Medulla oblongata (tissue), 1 donor: ENCODE data around the gene FNDC8.
"Not testable (repeated sequence)": the region's sequence is repeated elsewhere in the genome, so short reads cannot be mapped to it uniquely, and the experiment has no call there.

Experiments used
- DNase-seq: peaks from one replicate; pipeline ENCODE4 v3.0.0-alpha.2; 2015; ENCODE audit errors: extremely low spot score

FNDC8 gene

GRCh38 chr17:35095741-35096140, 25.7 kb upstream of the FNDC8 start:
- DNase-seq = no peak

GRCh38 chr17:35097776-35098175, 23.6 kb upstream of the FNDC8 start:
- DNase-seq = no peak

GRCh38 chr17:35099908-35100307, 21.5 kb upstream of the FNDC8 start:
- no peak for DNase-seq

GRCh38 chr17:35101036-35101435, 20.4 kb upstream of the FNDC8 start:
- DNase-seq = no peak

- DNase-seq = no peak
Measured at GRCh38 chr17:35101725-35102124, 19.7 kb upstream of the FNDC8 start.

- DNase-seq = no peak
Measured at GRCh38 chr17:35103271-35103670, 18.1 kb upstream of the FNDC8 start.

GRCh38 chr17:35104844-35105450, 16.5 kb upstream of the FNDC8 start:
- no peak for DNase-seq

- DNase-seq = not testable (repeated sequence)
Measured at GRCh38 chr17:35110791-35111190, 10.6 kb upstream of the FNDC8 start.

GRCh38 chr17:35116845-35117244, 4.6 kb upstream of the FNDC8 start:
- no peak for DNase-seq

- peak; percentile 24 for DNase-seq
Measured at GRCh38 chr17:35117984-35118383, 3.4 kb upstream of the FNDC8 start.

GRCh38 chr17:35119370-35120165, 1.8 kb upstream of the FNDC8 start, which contains the start of gene RAD51D:
RAD51D (minus strand) TSS chr17:35119860; CDS start chr17:35119613, 247 bp downstream.
- DNase-seq = peak; percentile 70

GRCh38 chr17:35127751-35128514, 6.5 kb downstream of the FNDC8 start:
- no peak for DNase-seq

- no peak for DNase-seq
Measured at GRCh38 chr17:35129154-35129972, 7.9 kb downstream of the FNDC8 start.

GRCh38 chr17:35129973-35130351, 8.5 kb downstream of the FNDC8 start:
- no peak for DNase-seq

- DNase-seq = no peak
Measured at GRCh38 chr17:35130392-35130791, 9.0 kb downstream of the FNDC8 start.

- DNase-seq = no peak
Measured at GRCh38 chr17:35132099-35132498, 10.7 kb downstream of the FNDC8 start.

- no peak for DNase-seq
Measured at GRCh38 chr17:35132816-35133550, 11.6 kb downstream of the FNDC8 start.

- no peak for DNase-seq
Measured at GRCh38 chr17:35135322-35135721, 13.9 kb downstream of the FNDC8 start.

- DNase-seq = no peak
Measured at GRCh38 chr17:35138218-35138617, 16.8 kb downstream of the FNDC8 start.

GRCh38 chr17:35141681-35142466, 20.5 kb downstream of the FNDC8 start, which contains the start of gene NLE1:
NLE1 (minus strand) TSS chr17:35142303; CDS start chr17:35142275, 28 bp downstream.
- DNase-seq = peak; percentile 79
